Mesenchymal stem cell (in vitro differentiated cells and primary cell): ENCODE results near the gene GTF2F2.
A peak's percentile ranks its signal among the peaks of the same experiment; 100 is the strongest.
"Not testable (repeated sequence)": the region's sequence is repeated elsewhere in the genome, so short reads cannot be mapped to it uniquely, and the experiment has no call there.

Experiments
- DNase-seq: peaks from one replicate; pipeline ENCODE4 v3.0.0-alpha.2; 2013
- H2AFZ ChIP-seq: one replicate; pipeline ENCODE4 v1.6.1; 2013; ENCODE audit warnings: low read depth, mild to moderate bottlenecking, control low read depth, inconsistent platforms, low read length, moderate library complexity
- H2AK5ac ChIP-seq: 2 replicates; pipeline ENCODE4 v1.6.1; 2013; ENCODE audit warnings: low read length, moderate library complexity, mild to moderate bottlenecking, inconsistent platforms; ENCODE audit not compliant: severe bottlenecking
- H2BK120ac ChIP-seq: one replicate; pipeline ENCODE4 v1.6.1; 2013; ENCODE audit warnings: low read depth, mild to moderate bottlenecking, inconsistent platforms, low read length, moderate library complexity
- H2BK12ac ChIP-seq, 2 experiments: one replicate each; pipeline ENCODE4 v1.6.1; 2013; ENCODE audit warnings: inconsistent platforms in 2 of 2, low read length in 2 of 2, mild to moderate bottlenecking in 2 of 2, moderate library complexity in 2 of 2, control low read depth in 1 of 2
- H2BK15ac ChIP-seq: one replicate; pipeline ENCODE4 v1.6.1; 2013; ENCODE audit warnings: mild to moderate bottlenecking, low read depth, inconsistent platforms; ENCODE audit not compliant: poor library complexity, severe bottlenecking
- H2BK5ac ChIP-seq: 2 replicates; pipeline ENCODE4 v1.6.1; 2013; ENCODE audit warnings: low read depth, mild to moderate bottlenecking, low read length, control low read depth, inconsistent platforms; ENCODE audit not compliant: poor library complexity, severe bottlenecking
- H3K14ac ChIP-seq, 2 experiments: one replicate each; pipeline ENCODE4 v1.6.1; 2013; ENCODE audit warnings: inconsistent platforms in 2 of 2, low read length in 2 of 2, control low read depth in 1 of 2, mild to moderate bottlenecking in 1 of 2, moderate library complexity in 1 of 2
- H3K18ac ChIP-seq, 2 experiments: one replicate each; pipeline ENCODE4 v1.6.1; 2013; ENCODE audit warnings: inconsistent platforms in 2 of 2, low read length in 2 of 2, control low read depth in 1 of 2, low read depth in 1 of 2, mild to moderate bottlenecking in 1 of 2
- H3K23ac ChIP-seq, 2 experiments: one replicate each; pipeline ENCODE4 v1.6.1; 2013; ENCODE audit warnings: inconsistent platforms in 2 of 2, low read length in 2 of 2, mild to moderate bottlenecking in 2 of 2, moderate library complexity in 2 of 2, control low read depth in 1 of 2
- H3K27ac ChIP-seq: 2 replicates; pipeline ENCODE4 v1.5.1; 2013; ENCODE audit warnings: mild to moderate bottlenecking, moderate library complexity, low read length, control low read depth, inconsistent platforms; ENCODE audit not compliant: poor library complexity, severe bottlenecking
- H3K27me3 ChIP-seq, 2 experiments: 2 replicates each; pipeline versions ENCODE4 v1.6.1 to v1.7.0; 2013; ENCODE audit warnings: low read length in 2 of 2, mild to moderate bottlenecking in 2 of 2, moderate library complexity in 2 of 2, control low read depth in 1 of 2, inconsistent platforms in 1 of 2; ENCODE audit not compliant: control insufficient read depth in 1 of 2, insufficient read depth in 1 of 2
- H3K36me3 ChIP-seq, 2 experiments: 2 replicates each; pipeline versions ENCODE4 v1.6.1 to v1.7.0; 2013; ENCODE audit warnings: low read length in 2 of 2, control low read depth in 1 of 2, inconsistent platforms in 1 of 2, low read depth in 1 of 2, mild to moderate bottlenecking in 1 of 2; ENCODE audit not compliant: insufficient read depth in 2 of 2, control insufficient read depth in 1 of 2
- H3K4ac ChIP-seq, 2 experiments: one replicate each; pipeline ENCODE4 v1.6.1; 2013; ENCODE audit warnings: inconsistent platforms in 2 of 2, low read length in 2 of 2, mild to moderate bottlenecking in 2 of 2, moderate library complexity in 2 of 2, control low read depth in 1 of 2, low read depth in 1 of 2
- H3K4me1 ChIP-seq: 2 replicates; pipeline ENCODE4 v1.6.1; 2013; ENCODE audit warnings: low read depth, low read length, control low read depth; ENCODE audit not compliant: control insufficient read depth, insufficient read depth
- H3K4me2 ChIP-seq: 2 replicates; pipeline ENCODE4 v1.6.1; 2013; ENCODE audit warnings: low read length, mild to moderate bottlenecking, inconsistent platforms; ENCODE audit not compliant: poor library complexity, severe bottlenecking
- H3K4me3 ChIP-seq, 2 experiments: 2 replicates each; pipeline versions ENCODE4 v1.5.1 to v1.7.0; 2013; ENCODE audit warnings: low read length in 2 of 2, mild to moderate bottlenecking in 2 of 2, control low read depth in 1 of 2, low read depth in 1 of 2; ENCODE audit not compliant: insufficient read depth in 1 of 2
- H3K79me1 ChIP-seq: replicated peaks from 2 replicates; pipeline ENCODE4 v1.6.1; 2013; ENCODE audit warnings: mild to moderate bottlenecking, control low read depth, low read length, inconsistent platforms; ENCODE audit not compliant: poor library complexity, severe bottlenecking
- H3K9ac ChIP-seq: 2 replicates; pipeline ENCODE4 v1.7.0; 2013; ENCODE audit warnings: mild to moderate bottlenecking, low read length, moderate library complexity
- H3K9me3 ChIP-seq: 2 replicates; pipeline ENCODE4 v1.7.0; 2013; ENCODE audit warnings: mild to moderate bottlenecking, low read length; ENCODE audit not compliant: control insufficient read depth
- H4K8ac ChIP-seq: one replicate; pipeline ENCODE4 v1.6.1; 2013; ENCODE audit warnings: inconsistent platforms, mild to moderate bottlenecking, low read length, moderate library complexity
- H4K91ac ChIP-seq: one replicate; pipeline ENCODE4 v1.6.1; 2013; ENCODE audit warnings: mild to moderate bottlenecking, low read length, inconsistent platforms
- WGBS: methylation state at CpG from one replicate; pipeline ENCODE4 v1.1.7; 2013; ENCODE audit warnings: mixed read lengths; 5-methylcytosine and 5-hydroxymethylcytosine counted together

Gene GTF2F2

GRCh38 chr13:45189077-45189476 lies 68.8 kb downstream of the GTF2F2 start:
- H4K91ac ChIP-seq, H2AFZ ChIP-seq, H2BK5ac ChIP-seq, H3K18ac ChIP-seq, H3K14ac ChIP-seq, DNase-seq, H3K4me3 ChIP-seq, H3K79me1 ChIP-seq, H2BK12ac ChIP-seq, H3K4me1 ChIP-seq, H2BK15ac ChIP-seq, H3K9ac ChIP-seq, H3K9me3 ChIP-seq, H2AK5ac ChIP-seq, H3K27me3 ChIP-seq, H4K8ac ChIP-seq, H3K23ac ChIP-seq, H3K4ac ChIP-seq, H3K4me2 ChIP-seq, H2BK120ac ChIP-seq, H3K36me3 ChIP-seq: not testable (repeated sequence)
- WGBS, result no CpG with 5 or more reads among the region's 4 CpGs
- H3K27ac ChIP-seq, result peak overlapping the region; percentile 29

- not testable (repeated sequence) for H4K8ac ChIP-seq, H2BK15ac ChIP-seq, H3K27ac ChIP-seq, H2BK5ac ChIP-seq, H3K23ac ChIP-seq, H3K9me3 ChIP-seq, H3K4me1 ChIP-seq, H2BK12ac ChIP-seq, H3K79me1 ChIP-seq, H3K27me3 ChIP-seq, H3K36me3 ChIP-seq, H3K18ac ChIP-seq, H3K9ac ChIP-seq, H3K4me2 ChIP-seq, DNase-seq, H3K14ac ChIP-seq, H4K91ac ChIP-seq, H2AK5ac ChIP-seq, H3K4me3 ChIP-seq, H2BK120ac ChIP-seq, H2AFZ ChIP-seq, H3K4ac ChIP-seq
Observed at GRCh38 chr13:45189511-45189910, 69.2 kb downstream of the GTF2F2 start.

- Histone ChIP-seq H3K79me1 (no peaks in the 10 kb centered on the region), H4K91ac (no peak overlapping the region), H3K14ac (no peak overlapping the region), H3K18ac (no peak overlapping the region), H3K4ac (no peak overlapping the region), H2AK5ac (no peak overlapping the region), H3K9ac (no peak overlapping the region), H3K23ac (no peak overlapping the region), H3K27ac (no peak overlapping the region), H2BK12ac (no peak overlapping the region), H3K36me3 (no peaks in the 10 kb centered on the region), H3K4me1 (peaks cover 4% of the 10 kb centered on the region), H3K27me3 (no peaks in the 10 kb centered on the region), H3K4me3 (no peak overlapping the region), H3K4me2 (no peak overlapping the region), H3K9me3 (no peaks in the 10 kb centered on the region), H4K8ac (no peak overlapping the region), H2AFZ (no peak overlapping the region), H2BK120ac (no peak overlapping the region), H2BK5ac (no peak overlapping the region), H2BK15ac (no peak overlapping the region)
- WGBS, result no CpG with 5 or more reads among the region's 1 CpG
- DNase-seq, result no peak
Observed at GRCh38 chr13:45191874-45192273, 71.6 kb downstream of the GTF2F2 start.

- H3K23ac ChIP-seq, result peak overlapping the region in 1 of 2 experiments; percentile 89
- no peak overlapping the region for H3K4ac ChIP-seq
- no peak overlapping the region for H4K91ac ChIP-seq
- no peaks in the 10 kb centered on the region for H3K27me3 ChIP-seq
- no peak overlapping the region for H2BK12ac ChIP-seq
- no peak overlapping the region for H2BK5ac ChIP-seq
- H3K9me3 ChIP-seq, result no peaks in the 10 kb centered on the region
- H2AFZ ChIP-seq, result no peak overlapping the region
- no peak for DNase-seq
- H2BK15ac ChIP-seq, result no peak overlapping the region
- peak overlapping the region; percentile 54 for H3K27ac ChIP-seq
- H4K8ac ChIP-seq, result no peak overlapping the region
- peaks cover 4% of the 10 kb centered on the region for H3K4me1 ChIP-seq
- H3K4me3 ChIP-seq, result no peak overlapping the region
- no peak overlapping the region for H3K14ac ChIP-seq
- H2BK120ac ChIP-seq, result no peak overlapping the region
- no peak overlapping the region for H3K18ac ChIP-seq
- no peaks in the 10 kb centered on the region for H3K36me3 ChIP-seq
- no peak overlapping the region for H3K4me2 ChIP-seq
- H3K9ac ChIP-seq, result peak overlapping the region; percentile 48
- peak overlapping the region; percentile 47 for H2AK5ac ChIP-seq
- WGBS, result 89% methylated on average over 13 of the region's 15 CpGs
- peaks cover 6% of the 10 kb centered on the region for H3K79me1 ChIP-seq
Observed at GRCh38 chr13:45194081-45194939, 74.0 kb downstream of the GTF2F2 start.
